ENCODE data around the gene PIK3R1.
A peak's percentile ranks its signal among the peaks of the same experiment; 100 is the strongest.

PIK3R1 gene

GRCh38 chr5:68215208-68215897 is at the start of gene PIK3R1:
Gene PIK3R1, plus strand, starts transcription at chr5:68215756. Its CDS starts 10,920 bp downstream, at chr5:68226676.
- DNase-seq, result peak; percentile 97 to 98

DNA sequence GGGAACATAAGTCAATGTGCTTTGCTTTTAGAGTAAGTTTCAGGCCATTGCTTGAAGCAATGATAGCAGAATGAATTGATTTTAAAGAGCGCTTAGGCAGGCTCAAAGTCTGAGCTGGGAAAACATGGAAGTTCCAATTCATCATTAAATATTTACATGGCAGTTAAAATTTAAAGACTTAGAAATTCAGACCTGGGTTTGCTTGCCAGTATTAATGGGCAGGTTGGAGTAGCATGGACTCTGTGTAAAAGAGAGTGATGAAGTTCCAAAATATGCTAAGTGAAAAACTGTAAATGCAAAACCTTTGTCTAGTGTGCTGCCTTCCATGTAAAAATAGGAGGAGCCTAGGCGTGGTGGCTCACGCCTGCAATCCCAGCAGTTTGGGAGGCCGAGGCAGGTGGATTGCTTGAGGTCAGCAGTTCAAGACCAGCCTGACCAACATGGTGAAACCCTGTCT is 48.3 kb upstream of the PIK3R1 start:
- DNase-seq, result no peak

DNA sequence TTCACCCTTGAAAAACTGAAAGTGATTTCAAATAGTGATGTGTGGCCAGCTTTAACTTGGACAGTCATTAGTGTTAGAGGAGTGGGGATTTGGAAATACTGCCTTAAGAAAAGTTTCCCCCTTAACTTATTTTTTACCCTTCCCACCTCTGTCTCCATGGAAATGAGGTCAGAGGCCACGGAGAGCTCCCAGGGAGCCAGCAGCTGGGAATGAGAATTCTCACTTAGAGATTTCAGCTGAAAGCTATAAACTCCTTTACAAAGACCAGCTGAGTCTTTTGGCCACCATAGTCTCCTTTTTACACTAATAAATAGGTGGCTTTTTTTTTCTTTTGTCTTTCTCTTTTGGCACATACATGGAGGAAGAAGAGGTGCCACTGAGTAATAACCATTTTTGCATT is 45.7 kb upstream of the PIK3R1 start:
- DNase-seq, result no peak

DNA sequence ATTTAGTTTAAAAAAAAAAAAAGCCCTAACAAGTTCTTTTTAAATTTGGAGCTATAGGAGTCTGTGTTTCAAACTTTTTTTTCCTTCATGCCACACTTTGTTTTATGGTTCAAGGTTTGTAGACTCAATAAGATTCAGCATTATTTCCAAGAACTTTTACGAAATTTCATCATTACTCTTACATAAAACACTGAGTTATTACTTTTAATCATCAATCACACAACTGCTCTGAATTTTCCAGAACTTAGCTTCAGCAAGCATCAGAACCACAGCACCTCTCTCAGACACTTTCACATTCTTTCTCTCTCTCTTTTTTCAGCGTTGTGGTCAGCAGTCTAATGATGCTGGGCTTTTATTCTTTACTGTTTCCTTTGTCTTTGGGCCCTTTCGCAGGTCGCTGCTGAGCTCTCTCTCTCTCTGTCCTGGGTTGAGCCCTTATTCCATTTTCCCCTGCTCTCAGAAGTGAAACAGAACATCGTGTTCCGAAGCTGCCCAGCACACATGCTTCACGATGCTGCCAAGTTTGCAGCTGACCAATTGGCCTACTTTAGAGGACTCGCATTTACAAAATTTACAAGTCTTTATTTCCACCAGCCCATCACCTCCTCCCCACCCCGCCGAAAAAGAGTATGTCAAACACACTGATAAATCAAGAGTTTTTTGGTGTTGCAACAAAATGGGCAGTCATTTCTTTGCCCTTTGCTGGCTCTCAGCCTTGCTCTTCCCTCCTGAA is 44.6 kb upstream of the PIK3R1 start:
- peak; percentile 70 to 85 for DNase-seq

DNA sequence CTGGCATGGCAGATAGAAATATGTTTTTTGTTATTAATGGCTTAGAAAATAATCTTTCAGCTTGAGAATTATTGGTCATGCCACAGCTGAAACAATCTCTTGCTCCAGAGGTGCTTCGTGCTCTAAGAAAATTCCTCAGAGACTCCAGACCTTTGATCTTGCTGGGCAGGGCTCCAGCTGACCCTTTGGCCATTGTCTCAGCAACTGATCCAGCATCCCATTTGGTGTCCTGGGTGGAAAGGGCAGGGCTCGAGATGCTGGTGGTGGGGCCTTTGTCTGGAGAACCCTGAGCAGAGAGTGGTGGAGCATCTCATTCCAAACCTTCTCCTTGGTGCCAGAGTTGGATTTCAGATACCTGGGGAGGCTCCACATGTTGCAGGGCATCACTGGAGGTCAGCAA is 43.2 kb upstream of the PIK3R1 start:
- DNase-seq, result no peak

GRCh38 chr5:68173007-68173406 is 42.5 kb upstream of the PIK3R1 start:
- no peak for DNase-seq

- DNase-seq, result no peak
These were observed 39.3 kb upstream of the PIK3R1 start for GRCh38 chr5:68176253-68176652.

GRCh38 chr5:68176802-68177479 is 38.6 kb upstream of the PIK3R1 start:
- DNase-seq, result no peak

GRCh38 chr5:68177676-68178075 is 37.9 kb upstream of the PIK3R1 start:
- DNase-seq, result no peak

DNA sequence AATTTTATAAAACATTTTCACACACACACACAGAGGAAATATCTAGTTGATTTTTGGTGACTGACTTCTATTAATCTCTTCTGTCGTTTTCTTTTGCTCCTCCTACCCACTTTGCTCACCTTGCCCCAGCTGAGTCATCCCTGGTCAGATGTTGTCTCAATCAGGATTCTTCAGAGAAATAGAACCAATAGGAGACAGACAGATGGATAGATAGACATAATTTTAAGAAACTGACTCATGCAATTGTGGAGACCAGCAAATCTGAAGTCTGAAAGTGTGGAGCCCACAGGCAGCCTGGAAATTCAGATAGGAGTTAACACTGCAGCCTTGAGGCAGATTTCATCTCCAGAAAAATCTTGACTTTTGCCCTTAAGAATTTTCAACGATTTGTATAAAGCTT is 37.0 kb upstream of the PIK3R1 start:
- no peak for DNase-seq

DNA sequence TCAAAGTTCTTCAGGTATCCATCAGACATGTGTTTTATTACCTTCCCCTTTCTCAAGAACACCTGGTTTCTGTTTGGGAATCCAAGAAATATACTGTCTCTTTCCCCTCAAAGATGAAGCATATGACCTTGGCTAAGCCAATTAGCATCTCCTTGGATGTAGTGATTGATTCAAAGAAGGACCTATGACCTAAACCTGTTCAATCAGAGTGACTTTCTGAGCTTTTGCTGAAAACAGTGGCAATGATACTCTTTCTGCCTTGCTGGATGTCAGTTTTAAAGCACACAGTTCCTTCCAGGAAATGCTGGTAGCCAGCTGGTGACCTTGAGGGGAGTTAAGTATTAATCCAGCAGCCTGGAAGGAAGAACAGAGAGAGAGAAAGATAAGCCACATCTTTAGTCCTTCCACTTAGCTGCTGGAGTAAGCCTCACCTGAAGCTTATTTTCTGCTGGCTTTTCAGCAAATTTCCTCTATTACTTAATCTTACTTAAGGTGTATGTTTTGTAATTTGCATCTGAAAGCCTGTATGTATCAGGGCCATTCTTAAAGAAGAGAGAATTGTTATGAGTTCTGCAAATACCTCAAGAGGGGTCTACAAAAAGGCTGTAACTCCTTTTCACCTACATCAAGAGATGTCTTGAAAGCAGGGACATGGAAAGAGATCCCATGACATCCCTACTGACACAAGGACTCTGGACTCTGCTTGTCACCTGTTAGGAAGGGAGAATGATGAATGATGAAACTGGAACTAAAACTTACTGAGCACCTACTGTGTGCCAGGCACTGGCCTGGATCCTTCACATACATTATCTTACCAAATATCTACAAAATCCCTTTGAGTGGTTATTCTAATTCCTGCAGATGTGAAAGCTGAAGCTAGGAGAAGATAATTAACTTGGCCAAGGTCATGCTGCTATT is 35.2 kb upstream of the PIK3R1 start:
- DNase-seq, result no peak

DNA sequence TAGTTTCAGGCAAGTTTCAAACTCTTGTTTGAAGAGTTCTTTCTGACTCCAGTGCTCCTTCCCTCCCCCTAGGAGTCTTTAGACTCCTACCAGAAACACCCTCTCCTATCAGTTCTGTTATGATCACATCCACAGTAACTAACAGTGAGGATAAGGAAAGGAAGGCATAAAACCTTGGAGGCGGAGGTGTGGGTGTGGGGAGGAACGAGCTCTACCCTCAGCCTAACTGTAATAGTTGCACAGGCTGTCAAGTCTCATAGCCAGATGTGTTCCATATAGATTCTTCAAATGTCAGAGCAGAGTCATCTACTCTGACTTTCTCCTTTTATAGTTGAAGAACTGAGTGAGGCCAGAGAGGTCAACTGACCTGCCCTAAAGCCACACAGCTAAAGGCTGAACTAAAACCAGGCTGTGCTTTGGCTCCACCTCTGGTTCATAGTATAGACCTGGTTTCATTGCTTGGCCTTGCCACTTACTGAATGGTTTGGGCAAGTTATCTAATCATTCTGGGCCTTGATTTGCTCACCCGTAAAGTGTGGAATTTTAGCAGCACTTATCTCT is 34.4 kb upstream of the PIK3R1 start:
- no peak for DNase-seq

DNA sequence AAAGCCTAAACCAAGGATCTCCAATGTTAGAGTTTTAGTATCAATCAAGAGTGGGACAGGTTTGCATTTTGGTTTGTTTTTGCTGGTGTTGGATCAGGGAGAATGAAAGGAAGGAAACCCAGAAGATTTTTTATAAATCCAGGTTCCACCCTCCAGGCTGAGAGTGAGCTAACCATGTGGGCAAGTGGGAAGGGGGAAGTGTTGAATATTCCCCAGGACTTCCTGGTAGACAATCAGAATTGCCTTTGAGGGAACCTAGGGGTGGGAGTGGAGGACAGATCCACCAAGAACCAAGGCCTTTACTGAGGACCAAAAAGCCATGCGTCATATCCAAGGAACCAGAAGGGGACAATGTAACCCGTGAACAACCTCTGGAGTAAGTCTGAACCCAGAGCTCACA is 33.5 kb upstream of the PIK3R1 start:
- DNase-seq, result no peak

DNA sequence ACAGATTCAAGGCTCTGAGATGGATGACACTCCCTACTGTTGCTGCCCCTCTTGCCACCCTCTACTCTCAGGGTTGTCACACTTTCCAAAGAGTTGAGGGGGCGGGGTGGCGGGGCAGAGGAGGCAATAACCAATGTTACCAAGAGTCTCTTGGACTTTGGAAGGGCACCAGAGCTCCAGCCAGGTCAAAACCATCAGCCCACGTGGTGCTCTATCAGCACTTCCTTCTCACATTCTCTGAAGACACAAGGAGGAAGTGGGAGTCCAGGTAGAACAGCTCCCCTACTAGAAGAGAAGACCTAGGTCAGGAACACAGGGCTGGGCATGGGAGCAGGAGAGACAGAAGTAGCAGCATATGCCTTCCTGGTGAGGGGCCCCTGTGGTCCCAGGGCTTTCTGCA is 33.0 kb upstream of the PIK3R1 start:
- no peak for DNase-seq

DNA sequence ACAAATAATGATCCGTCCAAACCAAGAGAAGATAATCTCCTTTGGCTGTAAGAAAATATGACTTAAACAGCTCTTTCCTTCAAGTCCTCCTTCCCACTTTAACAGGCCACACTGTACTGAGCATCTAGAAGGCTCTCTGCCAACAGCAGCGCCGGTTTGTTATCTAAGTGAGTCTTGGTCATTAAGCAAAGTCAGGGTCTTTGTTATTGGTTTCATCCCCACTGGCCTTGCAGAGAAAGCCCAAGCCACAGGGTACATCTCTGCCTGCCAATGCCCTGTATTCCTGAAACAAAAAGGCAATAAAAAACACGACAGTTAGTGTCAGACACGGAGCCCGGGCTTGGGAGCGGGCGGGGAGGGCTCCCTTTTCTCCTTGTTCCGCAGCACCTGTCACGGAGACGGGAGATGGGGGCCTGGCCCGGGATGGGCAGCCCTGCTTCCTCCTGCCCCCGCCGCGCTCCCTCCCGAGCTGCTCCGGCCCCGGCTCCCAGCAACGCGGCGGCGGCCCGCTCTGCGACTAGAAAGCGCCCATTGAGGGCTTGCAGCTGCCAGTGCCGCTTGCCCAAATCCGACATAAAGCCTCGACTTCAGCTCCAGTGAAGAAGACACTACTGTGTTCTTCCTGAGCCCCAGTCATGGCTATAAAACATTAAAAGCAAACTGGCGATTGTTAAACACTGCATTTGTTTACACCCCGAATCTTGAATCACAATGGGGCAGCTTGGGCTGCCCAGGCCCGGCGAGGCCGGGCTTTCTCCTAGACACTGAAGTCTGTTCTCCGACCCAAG is 28.1 kb upstream of the PIK3R1 start:
- peak; percentile 88 to 92 for DNase-seq

DNA sequence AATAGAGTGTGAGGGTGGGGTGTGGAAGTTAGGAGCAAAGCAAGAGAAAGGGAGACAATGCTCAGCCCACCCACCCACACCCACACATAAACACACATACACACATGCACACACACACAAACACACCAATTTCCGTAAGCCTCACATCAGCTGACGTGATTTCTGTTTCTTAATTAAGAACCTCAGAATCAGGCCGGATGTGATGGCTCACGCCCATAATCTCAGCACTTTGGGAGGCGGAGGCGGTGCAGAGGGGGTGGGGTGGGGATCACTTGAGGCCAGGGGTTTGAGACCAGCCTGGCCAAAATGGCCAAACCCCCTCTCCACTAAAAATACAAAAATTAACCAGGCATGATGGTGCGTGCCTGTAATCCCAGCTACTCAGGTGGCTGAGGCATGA is 26.4 kb upstream of the PIK3R1 start:
- no peak for DNase-seq

DNA sequence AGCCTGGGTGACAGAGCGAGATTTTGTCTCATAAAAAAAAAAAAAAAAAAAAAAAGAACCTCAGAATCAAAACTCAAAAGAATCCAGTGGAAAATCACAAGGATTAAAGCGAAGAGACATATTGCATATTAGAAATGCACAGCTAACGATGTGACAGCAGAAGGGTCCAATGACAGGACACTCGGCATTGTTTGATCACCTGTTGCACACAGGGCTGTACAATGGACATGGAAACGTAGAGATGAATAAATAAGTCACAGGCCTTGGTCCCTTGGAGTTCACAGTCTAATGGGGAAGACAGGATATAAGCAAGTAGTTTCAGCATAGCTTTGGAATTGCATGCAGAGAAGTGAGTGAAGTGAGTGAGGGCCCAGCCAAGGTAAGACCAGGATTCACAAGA is 25.9 kb upstream of the PIK3R1 start:
- no peak for DNase-seq

GRCh38 chr5:68190619-68191018 is 24.9 kb upstream of the PIK3R1 start:
- DNase-seq, result no peak

DNA sequence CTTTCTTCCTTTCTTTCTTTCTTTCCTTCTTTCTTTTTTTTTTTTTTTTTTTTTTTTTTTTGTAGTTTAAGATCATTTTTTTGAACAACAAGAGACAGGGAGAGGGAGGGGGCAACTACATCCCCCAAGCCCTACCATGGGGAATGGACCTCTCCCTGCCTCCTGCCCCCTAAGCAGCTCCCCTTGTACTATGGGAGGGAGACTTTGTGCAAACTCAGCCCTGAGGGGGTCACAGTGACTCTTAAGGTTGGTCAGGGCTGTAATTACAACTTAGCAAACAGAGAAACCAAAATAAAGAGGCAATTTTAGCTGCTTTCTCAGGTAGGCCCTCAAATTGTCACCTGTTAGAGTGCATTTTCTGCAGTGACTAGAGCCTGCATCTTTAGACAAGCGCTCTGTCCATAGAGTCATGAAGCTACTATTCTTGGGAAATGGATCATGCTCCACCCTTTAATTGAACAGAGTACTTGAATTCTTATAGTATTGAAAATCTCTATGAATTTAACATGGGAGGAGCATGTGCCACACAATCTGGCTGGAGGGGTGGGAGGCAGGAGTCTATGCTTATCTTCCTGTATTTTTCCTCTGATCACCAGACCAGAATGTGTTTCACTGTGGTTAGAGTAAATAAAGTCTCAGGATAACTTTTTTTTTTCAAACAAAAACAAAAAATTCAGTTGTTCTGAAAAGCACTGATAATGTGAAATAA is 24.3 kb upstream of the PIK3R1 start:
- no peak for DNase-seq

- DNase-seq, result no peak
These were observed 22.9 kb upstream of the PIK3R1 start for GRCh38 chr5:68192679-68193060.

GRCh38 chr5:68193481-68194036 is 22.0 kb upstream of the PIK3R1 start:
- no peak for DNase-seq
